Measurements from ENCODE around the gene ARHGEF10L. TPM values are rescaled to one million over a fixed set of nuclear protein-coding genes. Genes with fewer than 3 reads are reported as not detected.

ARHGEF10L gene
- total RNA-seq, 1 experiment from 2014 or later: 3.3 TPM

- no peaks in the 10 kb centered on the region for H3K9me3 ChIP-seq (ENCODE audit: low read depth, low read length, poor library complexity, severe bottlenecking)
- TF ChIP-seq CTCF (conservative IDR thresholded peaks at IDR 0.05; ENCODE audit: low read depth, low read length): no peak
- TF ChIP-seq EZH2 (IDR thresholded peaks at IDR 0.05; ENCODE audit: borderline replicate concordance, low read depth, low read length, poor library complexity, severe bottlenecking): no peak
- intact Hi-C loops (cut with micrococcal nuclease; ENCODE audit: unreplicated experiment): no loop called here
- no peak for DNase-seq (ENCODE audit: low spot score)
- ChIA-PET POLR2A (ENCODE audit: low non-redundant PET) (no interaction called here), CTCF (no interaction called here)
- H3K4me1 ChIP-seq (ENCODE audit: insufficient read depth, low read length, poor library complexity, severe bottlenecking): no peaks in the 10 kb centered on the region
- BruUV-seq (replicated peaks): no TSS peak
- H3K36me3 ChIP-seq (ENCODE audit: insufficient read depth, low read length, poor library complexity, severe bottlenecking): no peaks in the 10 kb centered on the region
- H3K27me3 ChIP-seq (replicated peaks; ENCODE audit: insufficient read depth, low read depth, low read length, poor library complexity): peaks cover 13% of the 10 kb centered on the region
- H3K27ac ChIP-seq (ENCODE audit: low read depth, low read length, poor library complexity, severe bottlenecking): no peak overlapping the region
- no peak overlapping the region for H3K4me3 ChIP-seq (ENCODE audit: low read depth, low read length, poor library complexity, severe bottlenecking)
Measured at GRCh38 chr1:17736625-17737024, 197.1 kb downstream of the ARHGEF10L start.

- no peak for TF ChIP-seq EZH2 (IDR thresholded peaks at IDR 0.05; ENCODE audit: borderline replicate concordance, low read depth, low read length, poor library complexity, severe bottlenecking)
- TF ChIP-seq CTCF (conservative IDR thresholded peaks at IDR 0.05; ENCODE audit: low read depth, low read length): no peak
- intact Hi-C loops (cut with micrococcal nuclease; ENCODE audit: unreplicated experiment): no loop called here
- H3K36me3 ChIP-seq (ENCODE audit: insufficient read depth, low read length, poor library complexity, severe bottlenecking): no peaks in the 10 kb centered on the region
- ChIA-PET POLR2A (ENCODE audit: low non-redundant PET) (no interaction called here), CTCF (no interaction called here)
- peaks cover 17% of the 10 kb centered on the region for H3K27me3 ChIP-seq (replicated peaks; ENCODE audit: insufficient read depth, low read depth, low read length, poor library complexity)
- no peak overlapping the region for H3K4me3 ChIP-seq (ENCODE audit: low read depth, low read length, poor library complexity, severe bottlenecking)
- BruUV-seq (replicated peaks): no TSS peak
- DNase-seq (ENCODE audit: low spot score): no peak
- H3K4me1 ChIP-seq (ENCODE audit: insufficient read depth, low read length, poor library complexity, severe bottlenecking): no peaks in the 10 kb centered on the region
- no peaks in the 10 kb centered on the region for H3K9me3 ChIP-seq (ENCODE audit: low read depth, low read length, poor library complexity, severe bottlenecking)
- H3K27ac ChIP-seq (ENCODE audit: low read depth, low read length, poor library complexity, severe bottlenecking): no peak overlapping the region
Measured at GRCh38 chr1:17739050-17739449, 199.6 kb downstream of the ARHGEF10L start.

- DNase-seq (ENCODE audit: low spot score): no peak
- Histone ChIP-seq H3K36me3 (ENCODE audit: insufficient read depth, low read length, poor library complexity, severe bottlenecking) (no peaks in the 10 kb centered on the region), H3K27ac (ENCODE audit: low read depth, low read length, poor library complexity, severe bottlenecking) (no peak overlapping the region), H3K27me3 (replicated peaks; ENCODE audit: insufficient read depth, low read depth, low read length, poor library complexity) (peaks cover 17% of the 10 kb centered on the region), H3K9me3 (ENCODE audit: low read depth, low read length, poor library complexity, severe bottlenecking) (no peaks in the 10 kb centered on the region), H3K4me1 (ENCODE audit: insufficient read depth, low read length, poor library complexity, severe bottlenecking) (no peaks in the 10 kb centered on the region), H3K4me3 (ENCODE audit: low read depth, low read length, poor library complexity, severe bottlenecking) (no peak overlapping the region)
- no TSS peak for BruUV-seq (replicated peaks)
- ChIA-PET CTCF (no interaction called here), POLR2A (ENCODE audit: low non-redundant PET) (no interaction called here)
- peak; percentile 37; the same call in 1 of the 2 replicates for TF ChIP-seq CTCF (conservative IDR thresholded peaks at IDR 0.05; ENCODE audit: low read depth, low read length)
- no peak for TF ChIP-seq EZH2 (IDR thresholded peaks at IDR 0.05; ENCODE audit: borderline replicate concordance, low read depth, low read length, poor library complexity, severe bottlenecking)
- intact Hi-C loops (cut with micrococcal nuclease; ENCODE audit: unreplicated experiment): no loop called here
Measured at GRCh38 chr1:17741052-17741451, 201.6 kb downstream of the ARHGEF10L start.
